GM18526 (cell line): Measurements from ENCODE around the gene PCBP2.
A peak's percentile ranks its signal among the peaks of the same experiment; 100 is the strongest.

ENCODE experiments used
- POLR2A ChIP-seq: IDR thresholded peaks from 3 replicates; pipeline ENCODE4 v1.6.1; 2011; ENCODE audit not compliant: insufficient read length; ENCODE audit errors: extremely low read depth

PCBP2 gene

GRCh38 chr12:53441040-53441833 is 10.7 kb upstream of the PCBP2 start, which contains the start of gene PRR13:
PRR13 (plus strand) TSS chr12:53441734; CDS start chr12:53442715, 981 bp downstream.
- peak; percentile 97 for TF ChIP-seq POLR2A

DNA sequence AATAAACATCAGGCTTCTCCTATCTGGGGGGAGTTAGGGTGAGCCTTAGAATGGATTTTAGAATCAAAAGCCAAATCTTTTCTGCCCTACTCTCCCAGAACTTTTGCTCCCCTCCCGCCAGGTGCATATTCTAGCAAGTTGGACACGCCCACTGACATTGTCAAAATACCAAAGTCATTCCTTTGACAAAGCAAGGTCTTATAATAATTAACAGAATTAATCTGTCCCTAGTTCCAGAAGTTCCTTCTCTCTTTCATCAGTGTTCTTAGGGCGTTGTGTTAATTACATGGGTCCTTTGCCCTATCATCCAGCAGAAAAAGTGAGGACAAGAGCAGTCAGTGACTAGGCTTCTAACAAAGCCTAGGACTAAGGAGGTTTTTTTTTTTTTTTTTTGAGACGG is 7.9 kb upstream of the PCBP2 start:
- TF ChIP-seq POLR2A, result no peak

DNA sequence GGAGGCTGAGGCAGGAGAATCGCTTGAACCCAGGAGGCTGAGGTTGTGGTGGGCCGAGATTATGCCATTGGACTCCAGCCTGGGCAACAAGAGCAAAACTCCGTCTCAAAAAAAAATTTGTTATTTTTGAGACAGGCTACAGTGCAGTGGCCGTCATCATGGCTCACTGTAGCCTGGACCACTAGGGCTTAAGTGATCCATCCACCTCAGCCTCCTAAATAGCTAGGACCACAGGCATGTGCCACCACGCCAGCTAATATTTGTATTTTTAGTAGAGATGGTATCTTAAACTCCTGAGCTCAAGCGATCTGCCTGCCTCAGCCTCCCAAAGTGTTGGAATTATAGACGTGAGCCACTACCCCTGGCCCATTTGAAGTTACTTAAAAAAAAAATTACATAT is 966 bp upstream of the PCBP2 start:
- TF ChIP-seq POLR2A, result no peak

DNA sequence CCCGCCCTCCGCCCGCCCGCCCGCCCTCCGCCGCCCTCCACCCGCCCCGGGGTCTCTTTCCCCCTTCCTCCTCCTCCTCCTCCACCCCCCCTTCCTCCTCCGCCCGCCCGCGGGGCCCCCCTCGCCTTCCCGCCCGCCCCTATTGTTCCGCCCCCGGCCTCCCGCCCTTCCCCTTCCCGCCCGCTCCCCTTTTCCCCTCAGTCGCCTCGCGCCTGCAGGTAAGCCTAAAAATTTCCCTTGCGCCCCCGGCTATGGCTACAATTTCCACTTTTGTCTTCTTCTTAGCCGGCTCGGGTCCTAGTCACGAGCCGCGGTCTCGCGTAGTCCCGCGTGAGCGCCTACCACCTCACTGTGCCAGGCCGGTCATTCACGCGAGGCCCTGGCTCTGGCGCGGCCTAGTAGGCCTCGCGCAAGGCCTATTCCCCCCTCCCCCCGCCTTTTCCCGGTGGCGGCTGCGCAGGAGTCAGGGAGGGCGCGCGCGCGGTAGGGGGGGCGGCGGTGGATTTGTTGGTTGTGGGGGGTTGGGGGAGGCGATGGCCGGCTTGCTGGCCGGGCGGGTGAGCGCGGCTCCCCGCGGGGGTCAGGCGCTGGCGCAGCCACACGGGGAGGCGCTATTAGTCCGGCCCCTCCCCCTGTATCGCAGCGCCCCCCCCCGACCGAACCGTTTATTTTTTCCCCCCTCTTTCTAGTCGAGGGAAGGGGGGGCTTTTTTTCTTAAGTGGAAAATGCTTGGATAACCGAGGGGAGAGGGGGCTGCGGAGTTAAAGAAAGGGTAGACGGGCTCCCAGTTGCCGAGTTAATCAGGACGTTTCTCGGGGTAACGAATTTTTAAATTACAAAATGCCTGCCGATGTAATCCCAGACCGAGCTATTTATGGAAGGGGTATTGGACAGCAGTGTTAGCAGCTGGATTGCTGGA is 516 bp downstream of the PCBP2 start:
- TF ChIP-seq POLR2A, result no peak

DNA sequence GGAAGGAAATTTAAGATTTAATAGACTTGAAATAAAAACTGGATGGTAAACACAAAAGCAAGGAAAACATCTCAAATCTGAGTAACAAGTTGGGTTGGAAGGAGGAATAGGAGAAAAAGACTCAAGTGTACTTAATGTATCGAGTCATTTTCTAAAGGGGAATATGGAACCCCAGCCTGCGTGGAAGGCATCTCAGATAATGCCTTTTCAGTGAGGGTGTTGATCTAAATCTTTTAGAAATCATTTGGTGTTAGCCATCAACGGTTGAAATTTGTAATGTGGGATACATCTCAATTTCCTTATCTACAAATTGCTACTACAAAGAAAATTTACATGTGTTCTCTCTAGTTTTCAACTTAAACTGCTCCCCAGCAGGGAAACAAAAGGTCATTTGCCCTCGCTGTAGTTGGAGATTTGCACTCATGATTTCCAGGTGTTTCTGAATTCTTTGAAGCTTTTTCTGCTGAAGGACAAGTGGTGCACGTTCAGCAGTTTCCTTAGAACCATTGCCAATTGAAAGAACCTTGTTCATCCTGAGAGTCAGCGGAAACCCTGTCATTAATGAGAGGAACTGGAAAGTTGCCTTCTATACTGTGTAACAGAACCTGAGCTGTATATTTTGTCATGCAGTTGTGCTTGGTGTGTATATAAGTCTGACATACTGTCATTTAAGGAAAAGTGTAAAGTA is 2.2 kb downstream of the PCBP2 start:
- no peak for TF ChIP-seq POLR2A

DNA sequence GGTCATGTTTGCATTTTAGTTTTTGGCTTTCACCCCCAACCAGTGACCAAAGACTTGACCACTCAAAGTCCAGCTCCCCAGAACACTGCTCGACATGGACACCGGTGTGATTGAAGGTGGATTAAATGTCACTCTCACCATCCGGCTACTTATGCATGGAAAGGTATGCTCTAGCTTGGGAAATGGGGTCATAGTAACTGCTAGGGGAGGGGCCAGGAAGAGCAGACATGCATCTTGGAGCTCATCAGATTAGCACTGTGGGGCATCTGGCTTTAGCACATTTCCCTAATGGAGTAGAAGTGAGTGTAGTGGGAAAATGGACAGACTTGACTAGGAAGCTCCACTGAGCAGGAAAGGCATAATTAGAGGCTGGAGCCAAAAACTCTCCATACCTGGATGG is 2.8 kb downstream of the PCBP2 start:
- no peak for TF ChIP-seq POLR2A

DNA sequence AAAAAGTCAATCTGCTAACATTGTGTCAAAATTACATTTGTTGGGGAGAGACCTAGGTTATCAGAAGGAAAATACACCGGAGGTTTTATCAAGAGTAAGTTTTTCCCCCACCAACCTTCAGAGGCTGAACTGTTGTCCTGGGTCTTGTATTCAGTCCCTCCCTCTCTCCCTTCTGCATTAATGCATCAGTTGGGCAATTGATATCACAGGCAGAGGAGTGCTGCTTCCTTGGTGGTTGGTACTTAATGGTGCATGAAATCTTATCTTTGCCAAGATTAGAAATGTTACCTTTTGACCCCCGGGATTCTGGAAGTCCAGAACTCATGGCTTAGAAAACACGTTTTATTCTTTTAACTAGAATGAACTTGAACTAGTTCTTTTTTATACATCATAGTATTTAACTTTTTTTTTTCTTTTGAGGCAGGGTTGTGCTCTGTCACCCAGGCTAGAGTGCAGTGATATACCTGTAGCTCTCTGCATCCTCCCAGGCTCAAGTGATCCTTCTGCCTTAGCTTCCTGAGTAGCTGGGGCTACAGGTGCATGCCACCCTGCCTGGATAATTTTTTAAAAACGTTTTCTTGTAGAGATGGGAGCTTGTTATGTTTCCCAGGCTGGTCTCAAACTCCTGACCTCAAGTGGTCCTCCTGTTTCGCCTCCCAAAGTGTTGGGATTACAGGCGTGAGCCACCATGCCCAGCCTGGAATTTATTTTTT is 4.9 kb downstream of the PCBP2 start:
- no peak for TF ChIP-seq POLR2A

GRCh38 chr12:53459097-53459496 is 7.2 kb downstream of the PCBP2 start:
- TF ChIP-seq POLR2A, result no peak

GRCh38 chr12:53461059-53461458 is 9.2 kb downstream of the PCBP2 start:
- no peak for TF ChIP-seq POLR2A

- TF ChIP-seq POLR2A, result no peak
Measured at GRCh38 chr12:53461591-53461990, 9.7 kb downstream of the PCBP2 start.

DNA sequence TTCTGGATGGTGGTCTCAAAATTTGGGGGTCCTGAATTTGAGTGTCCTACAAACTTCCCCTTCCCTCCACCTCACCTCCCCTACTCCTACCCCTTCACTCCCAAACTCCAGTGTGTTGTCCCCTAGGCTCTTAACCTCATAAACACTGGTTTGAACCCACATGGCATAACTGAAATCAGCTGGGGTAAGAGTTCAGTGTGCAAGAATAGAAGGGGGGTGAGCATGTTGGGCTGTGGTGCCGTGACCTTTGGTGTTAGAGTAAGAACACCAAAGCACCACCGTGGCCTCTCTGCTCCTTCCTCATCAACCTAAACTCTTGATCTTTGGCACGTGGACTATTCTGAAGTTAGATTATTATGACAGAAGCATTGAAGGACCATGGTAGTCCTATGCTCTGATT is 11.0 kb downstream of the PCBP2 start:
- no peak for TF ChIP-seq POLR2A

- TF ChIP-seq POLR2A, result no peak
Measured at GRCh38 chr12:53463802-53464560, 12.1 kb downstream of the PCBP2 start.

GRCh38 chr12:53464685-53465418 is 12.9 kb downstream of the PCBP2 start:
- TF ChIP-seq POLR2A, result no peak
